ENCODE results near the gene BCKDK.

- TF ChIP-seq ZNF530 (tag by site-specific recombination; IDR thresholded peaks at IDR 0.05; ENCODE audit: low read depth) (no peak), ZNF76 (tag by site-specific recombination; IDR thresholded peaks at IDR 0.05; ENCODE audit: borderline replicate concordance, low read depth) (no peak), ZFP37 (tag by site-specific recombination; IDR thresholded peaks at IDR 0.05) (no peak), ZNF24 (tag by site-specific recombination; IDR thresholded peaks at IDR 0.05) (no peak), ZNF701 (tag by site-specific recombination; IDR thresholded peaks at IDR 0.05) (no peak), ZNF214 (tag by site-specific recombination; IDR thresholded peaks at IDR 0.05; ENCODE audit: borderline replicate concordance) (no peak), YY1 (tag by site-specific recombination; IDR thresholded peaks at IDR 0.05) (no peak), ZNF658 (tag by site-specific recombination; IDR thresholded peaks at IDR 0.05) (no peak)
- TF ChIP-seq, protein P1, sequence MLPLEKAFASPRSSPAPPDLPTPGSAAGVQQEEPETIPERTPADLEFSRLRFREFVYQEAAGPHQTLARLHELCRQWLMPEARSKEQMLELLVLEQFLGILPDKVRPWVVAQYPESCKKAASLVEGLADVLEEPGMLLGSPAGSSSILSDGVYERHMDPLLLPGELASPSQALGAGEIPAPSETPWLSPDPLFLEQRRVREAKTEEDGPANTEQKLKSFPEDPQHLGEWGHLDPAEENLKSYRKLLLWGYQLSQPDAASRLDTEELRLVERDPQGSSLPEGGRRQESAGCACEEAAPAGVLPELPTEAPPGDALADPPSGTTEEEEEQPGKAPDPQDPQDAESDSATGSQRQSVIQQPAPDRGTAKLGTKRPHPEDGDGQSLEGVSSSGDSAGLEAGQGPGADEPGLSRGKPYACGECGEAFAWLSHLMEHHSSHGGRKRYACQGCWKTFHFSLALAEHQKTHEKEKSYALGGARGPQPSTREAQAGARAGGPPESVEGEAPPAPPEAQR (tag by site-specific recombination; IDR thresholded peaks at IDR 0.05): no peak
- TF ChIP-seq, protein P2, sequence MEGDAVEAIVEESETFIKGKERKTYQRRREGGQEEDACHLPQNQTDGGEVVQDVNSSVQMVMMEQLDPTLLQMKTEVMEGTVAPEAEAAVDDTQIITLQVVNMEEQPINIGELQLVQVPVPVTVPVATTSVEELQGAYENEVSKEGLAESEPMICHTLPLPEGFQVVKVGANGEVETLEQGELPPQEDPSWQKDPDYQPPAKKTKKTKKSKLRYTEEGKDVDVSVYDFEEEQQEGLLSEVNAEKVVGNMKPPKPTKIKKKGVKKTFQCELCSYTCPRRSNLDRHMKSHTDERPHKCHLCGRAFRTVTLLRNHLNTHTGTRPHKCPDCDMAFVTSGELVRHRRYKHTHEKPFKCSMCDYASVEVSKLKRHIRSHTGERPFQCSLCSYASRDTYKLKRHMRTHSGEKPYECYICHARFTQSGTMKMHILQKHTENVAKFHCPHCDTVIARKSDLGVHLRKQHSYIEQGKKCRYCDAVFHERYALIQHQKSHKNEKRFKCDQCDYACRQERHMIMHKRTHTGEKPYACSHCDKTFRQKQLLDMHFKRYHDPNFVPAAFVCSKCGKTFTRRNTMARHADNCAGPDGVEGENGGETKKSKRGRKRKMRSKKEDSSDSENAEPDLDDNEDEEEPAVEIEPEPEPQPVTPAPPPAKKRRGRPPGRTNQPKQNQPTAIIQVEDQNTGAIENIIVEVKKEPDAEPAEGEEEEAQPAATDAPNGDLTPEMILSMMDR (tag by site-specific recombination; IDR thresholded peaks at IDR 0.05): no peak
- TF ChIP-seq, protein P3, sequence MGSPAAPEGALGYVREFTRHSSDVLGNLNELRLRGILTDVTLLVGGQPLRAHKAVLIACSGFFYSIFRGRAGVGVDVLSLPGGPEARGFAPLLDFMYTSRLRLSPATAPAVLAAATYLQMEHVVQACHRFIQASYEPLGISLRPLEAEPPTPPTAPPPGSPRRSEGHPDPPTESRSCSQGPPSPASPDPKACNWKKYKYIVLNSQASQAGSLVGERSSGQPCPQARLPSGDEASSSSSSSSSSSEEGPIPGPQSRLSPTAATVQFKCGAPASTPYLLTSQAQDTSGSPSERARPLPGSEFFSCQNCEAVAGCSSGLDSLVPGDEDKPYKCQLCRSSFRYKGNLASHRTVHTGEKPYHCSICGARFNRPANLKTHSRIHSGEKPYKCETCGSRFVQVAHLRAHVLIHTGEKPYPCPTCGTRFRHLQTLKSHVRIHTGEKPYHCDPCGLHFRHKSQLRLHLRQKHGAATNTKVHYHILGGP (tag by site-specific recombination; IDR thresholded peaks at IDR 0.05): no peak
These were observed 44.2 kb upstream of the BCKDK start for GRCh38 chr16:31063843-31064611.

Data from HEK293 (cell line).